Motor neuron (in vitro differentiated cells): ENCODE data around the gene CNP. TPM values are rescaled to one million over a fixed set of nuclear protein-coding genes. Genes with fewer than 3 reads are reported as not detected.

Experiments used
- ATAC-seq, 8 experiments: fragments of 200-7000 bp; cut with Tn5 transposase; replicated peaks in 6 of 8; 2 replicates each; pipeline ENCODE4 v1.8.0; 2021; ENCODE audit warnings: mild to moderate bottlenecking in 8 of 8, moderate library complexity in 8 of 8
- H3K27ac ChIP-seq, 2 donors: fragments of 250-450 bp; sonication (Bioruptor Pico); 2 replicates each; pipeline ENCODE4 v1.9.0; 2021; ENCODE audit warnings: antibody characterized with exemption in 2 of 2, mild to moderate bottlenecking in 2 of 2, moderate library complexity in 1 of 2
- H3K4me1 ChIP-seq, 2 donors: fragments of 250-450 bp; sonication (Bioruptor Pico); replicated peaks in 1 of 2; 2 replicates each; pipeline ENCODE4 v1.6.1; 2021; ENCODE audit warnings: antibody characterized with exemption in 2 of 2, mild to moderate bottlenecking in 2 of 2, moderate library complexity in 1 of 2
- H3K4me3 ChIP-seq, 5 donors: fragments of 250-450 bp; sonication (Bioruptor Pico); 2 replicates each; pipeline ENCODE4 v1.9.0; 2021; ENCODE audit warnings: antibody characterized with exemption in 5 of 5, mild to moderate bottlenecking in 5 of 5, moderate library complexity in 4 of 5
- WGBS, 10 experiments: fragments of 450-650 bp; shearing (Covaris generic); methylation state at CpG; one replicate each; pipeline ENCODE4 v1.0.0; 2022; 5-methylcytosine and 5-hydroxymethylcytosine counted together
- in situ Hi-C, 9 experiments: fragments of 400-800 bp; cut with MboI; loops; one replicate each; pipeline ENCODE4 v1.15.0; 2021; ENCODE audit warnings: low sequenced_read_pairs in 9 of 9, low pct_unique_long_range_greater_than_20kb in 2 of 9; ENCODE audit not compliant: unreplicated experiment in 9 of 9
- total RNA-seq, 8 experiments: library from RNA; unstranded; fragments of 300-600 nt; gene quantifications; 2 replicates each; pipeline versions ENCODE4 v1.2.3 to v1.2.4, GENCODE V29; 2022

Gene CNP
- total RNA-seq, 8 experiments from 2014 or later: 20.5 to 99.0 (median 51.0) TPM

DNA sequence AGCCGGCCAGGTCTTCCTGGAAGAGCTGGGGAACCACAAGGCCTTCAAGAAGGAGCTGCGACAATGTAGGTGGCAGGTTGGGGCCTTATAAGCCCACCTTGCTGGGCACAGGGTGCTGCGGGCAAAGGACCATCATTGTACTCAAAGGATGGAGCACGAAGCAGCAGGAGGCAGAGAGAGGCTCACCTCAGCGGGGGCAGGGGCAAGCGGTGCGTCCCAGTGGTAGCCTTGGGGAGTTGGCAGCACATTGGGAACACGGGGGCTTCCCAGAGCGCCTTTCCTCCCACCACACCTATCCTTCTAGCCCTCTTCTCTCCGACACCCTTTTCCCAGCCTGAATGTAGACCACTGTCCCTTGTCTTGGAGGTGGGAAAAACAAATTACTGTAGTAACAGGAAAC lies 2.1 kb downstream of the CNP start:
- Histone ChIP-seq H3K4me1 (peaks cover 5 to 14% of the 10 kb centered on the region in 2 donors), H3K4me3 (no peak overlapping the region), H3K27ac (no peak overlapping the region)
- in situ Hi-C loops: loop anchor here in 1 of 9 experiments (25.0 kb wide), 1 partner anchor 144 kb away; the partner anchor contains the start of genes DHX58, HSPB9 and KAT2A
- WGBS, 10 experiments: 50 to 100% (median 93%) methylated on average over 1 to 3 of the region's 10 CpGs; no CpG with 5 or more reads in 5 of the 10 experiments
- ATAC-seq: no peak

- Histone ChIP-seq H3K27ac (no peak overlapping the region), H3K4me1 (peaks cover 5 to 9% of the 10 kb centered on the region in 2 donors), H3K4me3 (no peak overlapping the region)
- WGBS, 10 experiments: 61 to 100% (median 88%) methylated on average over 1 to 3 of the region's 5 CpGs; no CpG with 5 or more reads in 4 of the 10 experiments
- no peak for ATAC-seq
- in situ Hi-C loops: loop anchor here in 1 of 9 experiments (25.0 kb wide), 1 partner anchor 141 kb away; the partner anchor contains the start of genes DHX58, HSPB9 and KAT2A
Measured at GRCh38 chr17:41970901-41971331, 4.3 kb downstream of the CNP start.

- peaks cover 5 to 6% of the 10 kb centered on the region in 2 donors for H3K4me1 ChIP-seq
- in situ Hi-C loops: loop anchor here in 1 of 9 experiments (25.0 kb wide), 1 partner anchor 140 kb away; the partner anchor contains the start of genes DHX58, HSPB9 and KAT2A
- no peak for ATAC-seq
- H3K4me3 ChIP-seq: no peak overlapping the region
- WGBS, 10 experiments: 60 to 100% (median 94%) methylated on average over 1 to 6 of the region's 18 CpGs; no CpG with 5 or more reads in 5 of the 10 experiments
- H3K27ac ChIP-seq: no peak overlapping the region
Measured at GRCh38 chr17:41971721-41972523, 5.3 kb downstream of the CNP start.

- H3K4me1 ChIP-seq: peaks cover 0 to under 1% of the 10 kb centered on the region in 2 donors
- peak in 5 of 8 experiments; percentile 11 to 20 (median 15) for ATAC-seq
- in situ Hi-C loops: loop anchor here in 1 of 9 experiments (25.0 kb wide), 1 partner anchor 140 kb away; the partner anchor contains the start of genes DHX58, HSPB9 and KAT2A
- H3K27ac ChIP-seq: peak overlapping the region in 1 of 2 donors; percentile 14
- WGBS, 10 experiments: 77 to 100% (median 93%) methylated on average over 2 to 13 of the region's 22 CpGs; no CpG with 5 or more reads in 4 of the 10 experiments
- no peak overlapping the region for H3K4me3 ChIP-seq
Measured at GRCh38 chr17:41972571-41973407, 6.2 kb downstream of the CNP start.

DNA sequence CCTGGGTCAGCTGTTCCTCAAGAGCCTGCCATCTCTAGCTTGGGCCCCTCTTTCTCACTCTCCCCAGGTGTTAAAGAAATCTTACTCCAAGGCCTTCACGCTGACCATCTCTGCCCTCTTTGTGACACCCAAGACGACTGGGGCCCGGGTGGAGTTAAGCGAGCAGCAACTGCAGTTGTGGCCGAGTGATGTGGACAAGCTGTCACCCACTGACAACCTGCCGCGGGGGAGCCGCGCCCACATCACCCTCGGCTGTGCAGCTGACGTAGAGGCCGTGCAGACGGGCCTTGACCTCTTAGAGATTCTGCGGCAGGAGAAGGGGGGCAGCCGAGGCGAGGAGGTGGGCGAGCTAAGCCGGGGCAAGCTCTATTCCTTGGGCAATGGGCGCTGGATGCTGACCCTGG lies 6.8 kb downstream of the CNP start:
- peak in 2 of 8 experiments; percentile 3 to 7 for ATAC-seq
- in situ Hi-C loops: loop anchor here in 1 of 9 experiments (25.0 kb wide), 1 partner anchor 139 kb away; the partner anchor contains the start of genes DHX58, HSPB9 and KAT2A
- WGBS, 10 experiments: 87 to 90% methylated on average over 5 to 14 of the region's 19 CpGs; no CpG with 5 or more reads in 8 of the 10 experiments
- no peak overlapping the region for H3K27ac ChIP-seq
- no peaks in the 10 kb centered on the region for H3K4me1 ChIP-seq
- H3K4me3 ChIP-seq: no peak overlapping the region

DNA sequence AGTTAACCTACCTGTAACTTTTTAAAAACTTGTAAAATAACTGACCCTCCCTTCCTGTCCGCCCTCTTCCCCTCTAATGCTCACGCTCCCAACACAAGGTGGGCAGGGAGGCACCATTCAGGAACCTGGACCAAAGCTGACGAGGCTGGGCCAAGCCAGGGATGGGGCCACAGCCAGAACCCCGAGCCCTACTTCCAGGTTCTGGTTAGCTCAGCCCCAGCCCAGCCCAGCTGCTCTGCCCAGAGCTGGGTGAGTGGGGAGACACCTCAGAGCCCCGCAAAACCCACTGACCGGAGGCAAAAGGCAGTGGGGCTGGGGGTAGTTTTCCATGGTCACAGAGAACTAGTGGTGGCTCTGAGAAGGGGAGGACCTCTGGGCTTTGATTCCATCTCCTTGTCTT lies 7.4 kb downstream of the CNP start:
- in situ Hi-C loops: loop anchor here in 1 of 9 experiments (25.0 kb wide), 1 partner anchor 138 kb away; the partner anchor contains the start of genes DHX58, HSPB9 and KAT2A
- Histone ChIP-seq H3K27ac (no peak overlapping the region), H3K4me1 (no peaks in the 10 kb centered on the region), H3K4me3 (no peak overlapping the region)
- WGBS, 10 experiments: 70 to 100% (median 88%) methylated on average over 2 to 5 of the region's 6 CpGs; no CpG with 5 or more reads in 5 of the 10 experiments
- no peak for ATAC-seq

DNA sequence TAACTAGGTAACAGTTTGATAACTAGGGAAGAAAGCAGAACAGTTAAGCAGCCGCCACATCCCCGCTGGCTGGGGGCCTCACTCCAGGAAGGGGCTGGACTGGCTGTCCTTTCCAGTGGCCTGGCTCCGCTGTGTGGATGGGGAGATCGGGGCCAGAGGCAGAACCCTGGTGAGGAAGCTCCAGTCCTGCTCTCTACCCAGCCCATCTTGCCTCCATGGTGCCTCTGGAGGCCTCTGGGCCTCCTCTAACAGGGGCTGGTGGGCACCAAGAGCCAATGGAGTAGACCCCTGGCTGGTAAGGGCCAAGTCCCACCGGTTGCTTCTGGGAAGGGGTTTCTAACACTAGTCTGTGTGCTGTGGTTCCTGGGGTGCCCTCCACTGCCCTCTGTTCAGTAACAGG lies 8.1 kb downstream of the CNP start:
- no peak overlapping the region for H3K4me3 ChIP-seq
- WGBS, 10 experiments: no CpG with 5 or more reads among the region's 5 CpGs
- peak in 3 of 8 experiments; percentile 2 to 6 (median 4) for ATAC-seq
- no peak overlapping the region for H3K27ac ChIP-seq
- H3K4me1 ChIP-seq: no peaks in the 10 kb centered on the region
- in situ Hi-C loops: loop anchor here in 1 of 9 experiments (25.0 kb wide), 1 partner anchor 138 kb away; the partner anchor contains the start of genes DHX58, HSPB9 and KAT2A

- no peak overlapping the region for H3K4me3 ChIP-seq
- in situ Hi-C loops: no loop called here
- ATAC-seq: peak in 1 of 8 experiments; percentile 15
- 80 to 100% (median 92%) methylated on average over 1 to 6 of the region's 9 CpGs; no CpG with 5 or more reads in 1 of the 10 experiments for whole genome bisulfite sequencing, 10 experiments
- H3K27ac ChIP-seq: no peak overlapping the region
- H3K4me1 ChIP-seq: no peaks in the 10 kb centered on the region
Measured at GRCh38 chr17:41975099-41976083, 8.8 kb downstream of the CNP start.

GRCh38 chr17:41976142-41976768 lies 9.7 kb downstream of the CNP start:
- Histone ChIP-seq H3K4me3 (no peak overlapping the region), H3K27ac (no peak overlapping the region), H3K4me1 (no peaks in the 10 kb centered on the region)
- WGBS, 10 experiments: 52 to 100% (median 81%) methylated on average over 1 to 5 of the region's 11 CpGs; no CpG with 5 or more reads in 4 of the 10 experiments
- in situ Hi-C loops: no loop called here
- ATAC-seq: peak in 2 of 8 experiments; percentile 91 to 93

GRCh38 chr17:41977991-41978390 lies 11.4 kb downstream of the CNP start:
- WGBS, 10 experiments: 81 to 100% (median 89%) methylated on average over 1 to 4 of the region's 4 CpGs; no CpG with 5 or more reads in 4 of the 10 experiments
- Histone ChIP-seq H3K4me1 (no peaks in the 10 kb centered on the region), H3K4me3 (no peak overlapping the region), H3K27ac (no peak overlapping the region)
- in situ Hi-C loops: no loop called here
- ATAC-seq: no peak

- H3K4me3 ChIP-seq: no peak overlapping the region
- peak in 1 of 8 experiments; percentile 17 for ATAC-seq
- H3K4me1 ChIP-seq: no peaks in the 10 kb centered on the region
- H3K27ac ChIP-seq: no peak overlapping the region
- in situ Hi-C loops: no loop called here
- 80 to 100% (median 100%) methylated on average over 2 to 11 of the region's 14 CpGs; no CpG with 5 or more reads in 1 of the 10 experiments for WGBS, 10 experiments
Measured at GRCh38 chr17:41982026-41982760, 15.6 kb downstream of the CNP start.
